GM23338 (cell line): ENCODE data around the gene STKLD1. TPM values are rescaled to one million over a fixed set of nuclear protein-coding genes. Genes with fewer than 3 reads are reported as not detected.

ENCODE experiments used
- ATAC-seq: fragments of 200-7000 bp; cut with Tn5 transposase; 3 replicates; pipeline ENCODE4 v1.9.1; 2020
- DNase-seq: peaks from one replicate; pipeline ENCODE4 v3.0.0-alpha.2; 2015; ENCODE audit warnings: low spot score
- H2AFZ ChIP-seq: fragments of 200-600 bp; sonication (generic); 2 replicates; pipeline ENCODE4 v1.8.0; 2016; ENCODE audit warnings: antibody characterized with exemption, mild to moderate bottlenecking, moderate library complexity
- H3F3A ChIP-seq: fragments of 200-600 bp; sonication (generic); replicated peaks from 2 replicates; pipeline ENCODE4 v1.8.0; 2017; ENCODE audit warnings: antibody characterized with exemption, mixed run types, low read depth
- H3K27ac ChIP-seq: fragments of 200-600 bp; sonication (generic); 2 replicates; pipeline ENCODE4 v1.6.1; 2016; ENCODE audit warnings: low read depth
- H3K27me3 ChIP-seq: fragments of 200-600 bp; sonication (generic); 2 replicates; pipeline ENCODE4 v1.8.0; 2016; ENCODE audit warnings: mild to moderate bottlenecking, mixed run types, moderate library complexity; ENCODE audit not compliant: insufficient read depth
- H3K36me3 ChIP-seq: fragments of 200-600 bp; sonication (generic); 2 replicates; pipeline ENCODE4 v1.8.0; 2016; ENCODE audit warnings: mild to moderate bottlenecking; ENCODE audit not compliant: insufficient read depth
- H3K4me1 ChIP-seq: fragments of 200-600 bp; sonication (generic); 2 replicates; pipeline ENCODE4 v1.8.0; 2016; ENCODE audit warnings: mild to moderate bottlenecking, moderate library complexity; ENCODE audit not compliant: insufficient read depth
- H3K4me2 ChIP-seq: fragments of 200-600 bp; sonication (generic); 2 replicates; pipeline ENCODE4 v1.7.1; 2017; ENCODE audit warnings: mixed run types
- H3K4me3 ChIP-seq: fragments of 200-600 bp; sonication (generic); 2 replicates; pipeline ENCODE4 v1.6.1; 2016; ENCODE audit warnings: mixed run types
- H3K79me2 ChIP-seq: fragments of 200-600 bp; sonication (generic); replicated peaks from 2 replicates; pipeline ENCODE4 v1.8.0; 2017; ENCODE audit warnings: mild to moderate bottlenecking; ENCODE audit not compliant: insufficient read depth
- H3K9me2 ChIP-seq: fragments of 200-600 bp; sonication (generic); 2 replicates; pipeline ENCODE4 v1.8.0; 2017; ENCODE audit not compliant: insufficient read depth
- H4K20me1 ChIP-seq: fragments of 200-600 bp; sonication (generic); replicated peaks from 2 replicates; pipeline ENCODE4 v1.8.0; 2017; ENCODE audit warnings: mild to moderate bottlenecking; ENCODE audit not compliant: insufficient read depth
- H3K27ac Mint-ChIP-seq: 2 replicates; pipeline ENCODE4 v1.8.0; 2020; ENCODE audit warnings: inconsistent platforms, mild to moderate bottlenecking, moderate library complexity, mixed read lengths
- H3K27me3 Mint-ChIP-seq: 3 replicates; pipeline ENCODE4 v1.8.0; 2022; ENCODE audit warnings: low read depth, mild to moderate bottlenecking, moderate library complexity, mixed read lengths, inconsistent platforms; ENCODE audit not compliant: insufficient read depth, poor library complexity
- H3K36me3 Mint-ChIP-seq: 3 replicates; pipeline ENCODE4 v1.8.0; 2021; ENCODE audit warnings: low read depth, mild to moderate bottlenecking, inconsistent platforms, moderate library complexity, mixed read lengths
- H3K4me1 Mint-ChIP-seq: 3 replicates; pipeline ENCODE4 v1.8.0; 2020; ENCODE audit warnings: mild to moderate bottlenecking, inconsistent platforms, mixed read lengths
- H3K4me3 Mint-ChIP-seq: 3 replicates; pipeline ENCODE4 v1.8.0; 2021; ENCODE audit warnings: moderate library complexity, mild to moderate bottlenecking, inconsistent platforms, mixed read lengths
- H3K9me3 Mint-ChIP-seq: 3 replicates; pipeline ENCODE4 v1.8.0; 2020; ENCODE audit warnings: moderate library complexity, mild to moderate bottlenecking, inconsistent platforms, mixed read lengths
- CREB1 ChIP-seq: fragments of 250-450 bp; sonication (Bioruptor Pico); IDR thresholded peaks from 2 replicates; pipeline ENCODE4 v1.5.0; 2020; ENCODE audit warnings: low read depth, mild to moderate bottlenecking, moderate library complexity
- CTCF ChIP-seq, 2 experiments: fragments of 200-600 bp in 1 of 2; sonication (generic) in 1 of 2; conservative IDR thresholded peaks; 2 replicates each; pipeline versions ENCODE4 v1.5.1 to v1.6.1; 2016 to 2017; ENCODE audit warnings: antibody characterized with exemption in 2 of 2, low read depth in 2 of 2, mild to moderate bottlenecking in 2 of 2, moderate library complexity in 1 of 2
- ETS1 ChIP-seq: IDR thresholded peaks from 2 replicates; pipeline ENCODE4 v1.6.1; 2016; ENCODE audit warnings: antibody characterized with exemption
- EZH2 ChIP-seq: fragments of 200-600 bp; sonication (generic); IDR thresholded peaks from one replicate; pipeline ENCODE4 v1.8.0; 2017; ENCODE audit warnings: antibody characterized with exemption, mild to moderate bottlenecking, low read depth; ENCODE audit not compliant: unreplicated experiment
- EZH2phosphoT487 ChIP-seq: fragments of 200-600 bp; sonication (generic); IDR thresholded peaks from one replicate; pipeline ENCODE4 v1.8.1; 2018; ENCODE audit warnings: antibody characterized with exemption; ENCODE audit not compliant: unreplicated experiment
- JUNB ChIP-seq: IDR thresholded peaks from one replicate; pipeline ENCODE4 v1.6.1; 2016; ENCODE audit warnings: antibody characterized with exemption; ENCODE audit not compliant: unreplicated experiment
- NANOG ChIP-seq: IDR thresholded peaks from 2 replicates; pipeline ENCODE4 v1.6.1; 2016; ENCODE audit warnings: antibody characterized with exemption, borderline replicate concordance
- POLR2AphosphoS5 ChIP-seq: IDR thresholded peaks from 2 replicates; pipeline ENCODE4 v1.6.1; 2016; ENCODE audit warnings: antibody characterized with exemption, low read depth
- REST ChIP-seq: IDR thresholded peaks from one replicate; pipeline ENCODE4 v1.6.1; 2018; ENCODE audit warnings: antibody characterized with exemption; ENCODE audit not compliant: unreplicated experiment
- STAT1 ChIP-seq: IDR thresholded peaks from one replicate; pipeline ENCODE4 v1.6.1; 2016; ENCODE audit warnings: antibody characterized with exemption; ENCODE audit not compliant: unreplicated experiment
- ZNF114 ChIP-seq: fragments of 250-450 bp; sonication (Bioruptor Pico); IDR thresholded peaks from 2 replicates; pipeline ENCODE4 v1.5.0; 2020; ENCODE audit warnings: mild to moderate bottlenecking, moderate library complexity
- ZNF331 ChIP-seq: fragments of 250-450 bp; sonication (Bioruptor Pico); IDR thresholded peaks from 2 replicates; pipeline ENCODE4 v1.5.0; 2020; ENCODE audit warnings: low read depth, mild to moderate bottlenecking, moderate library complexity
- ZNF462 ChIP-seq: fragments of 250-450 bp; sonication (Bioruptor Pico); IDR thresholded peaks from 2 replicates; pipeline ENCODE4 v1.5.0; 2020; ENCODE audit warnings: mild to moderate bottlenecking, moderate library complexity
- polyA plus RNA-seq: library from polyadenylated mRNA; unstranded; fragments of >200 nt; fragmentation: Nextera tagmentation; extraction: Ambion mirVana; gene quantifications from 2 replicates; pipeline ENCODE4 v1.2.1, GENCODE V29; 2016
- total RNA-seq: library from RNA; depleted of rRNA; stranded (reverse); fragments of >200 nt; shearing (Covaris generic); gene quantifications from 2 replicates; pipeline ENCODE4 v1.2.3, GENCODE V29; 2014

The STKLD1 gene
- total and polyA plus RNA-seq, 2 experiments from 2014 or later = 0.57 TPM; not detected in 1

- no peak for TF ChIP-seq ETS1
- TF ChIP-seq EZH2 = no peak
- no peak for TF ChIP-seq EZH2phosphoT487
- no peak for TF ChIP-seq NANOG
- TF ChIP-seq ZNF462 (CRISPR knock-in tag) = no peak
- no peak for TF ChIP-seq ZNF114 (CRISPR knock-in tag)
- TF ChIP-seq REST = no peak
- TF ChIP-seq CTCF (conservative IDR thresholded peaks at IDR 0.05; ENCODE audit: low read depth in 2 of 2) = no peak
- TF ChIP-seq CREB1 (CRISPR knock-in tag) = no peak
- TF ChIP-seq STAT1 = no peak
- TF ChIP-seq JUNB = no peak
- no peak for TF ChIP-seq ZNF331
- TF ChIP-seq POLR2AphosphoS5 = no peak
- Histone ChIP-seq H3K4me1 (peaks cover 9% of the 10 kb centered on the region), H3F3A (peaks cover 36% of the 10 kb centered on the region), H3K9me2 (no peaks in the 10 kb centered on the region), H3K4me2 (no peak overlapping the region), H3K36me3 (peaks cover 10% of the 10 kb centered on the region), H4K20me1 (peaks cover 12% of the 10 kb centered on the region; the same call in 1 of the 2 replicates), H3K79me2 (peaks cover 19% of the 10 kb centered on the region), H2AFZ (no peak overlapping the region), H3K4me3 (no peak overlapping the region), H3K27me3 (no peaks in the 10 kb centered on the region), H3K27ac (no peak overlapping the region)
- Mint-ChIP-seq H3K9me3 (peaks cover 8% of the 10 kb centered on the region; the same call in 2 of the 3 replicates), H3K27ac (no peak overlapping the region), H3K27me3 (peaks cover 29% of the 10 kb centered on the region), H3K4me1 (peaks cover 16% of the 10 kb centered on the region), H3K4me3 (no peak overlapping the region), H3K36me3 (peaks cover 66% of the 10 kb centered on the region)
- ATAC-seq = no peak
- no peak for DNase-seq
Measured at GRCh38 chr9:133333011-133333410, 43.2 kb upstream of the STKLD1 start.
